ENCODE results near the gene CLSTN1.

Gene CLSTN1

DNA sequence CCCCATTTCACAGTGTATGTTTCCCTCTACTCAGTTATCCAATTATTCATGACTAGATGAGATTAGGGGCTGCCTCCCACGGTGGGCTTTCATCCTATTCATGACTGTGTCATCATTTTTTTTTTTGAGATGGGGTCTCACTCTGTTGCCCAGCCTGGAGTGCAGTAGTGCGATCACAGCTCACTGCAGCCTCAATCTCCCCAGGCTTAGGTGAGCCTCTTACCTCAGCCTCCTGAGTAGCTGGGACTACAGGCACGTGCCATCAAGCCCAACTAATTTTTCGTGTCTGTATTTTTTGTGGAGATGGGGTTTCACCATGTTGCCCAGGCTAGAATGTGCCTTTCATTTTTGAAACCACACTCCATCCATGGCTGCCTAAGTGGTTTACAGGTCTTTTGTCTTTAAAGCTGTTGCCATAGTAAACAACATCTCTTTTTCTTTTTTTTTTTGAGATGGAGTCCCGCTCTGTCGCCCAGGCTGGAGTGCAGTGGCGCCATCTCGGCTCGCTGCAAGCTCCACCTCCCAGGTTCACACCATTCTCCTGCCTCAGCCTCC lies 112.2 kb downstream of the CLSTN1 start:
- H3K9me3 ChIP-seq (ENCODE audit: control insufficient read depth, low read length) = no peaks in the 10 kb centered on the region
- H3K27ac ChIP-seq (ENCODE audit: low read depth, low read length, severe bottlenecking) = no peak overlapping the region
- H3K4me1 ChIP-seq (ENCODE audit: control insufficient read depth, insufficient read depth, low read length, poor library complexity, severe bottlenecking) = no peaks in the 10 kb centered on the region
- 79 to 100% methylated on average over 3 to 4 of the region's 9 CpGs for WGBS, 2 experiments (ENCODE audit: insufficient coverage in 2 of 2)
- no peak overlapping the region for H3K4me3 ChIP-seq (ENCODE audit: extremely low read depth, insufficient read depth, low read length, poor library complexity, severe bottlenecking)
- peaks cover 8% of the 10 kb centered on the region for H3K36me3 ChIP-seq (ENCODE audit: control insufficient read depth, insufficient read depth, low read length)

DNA sequence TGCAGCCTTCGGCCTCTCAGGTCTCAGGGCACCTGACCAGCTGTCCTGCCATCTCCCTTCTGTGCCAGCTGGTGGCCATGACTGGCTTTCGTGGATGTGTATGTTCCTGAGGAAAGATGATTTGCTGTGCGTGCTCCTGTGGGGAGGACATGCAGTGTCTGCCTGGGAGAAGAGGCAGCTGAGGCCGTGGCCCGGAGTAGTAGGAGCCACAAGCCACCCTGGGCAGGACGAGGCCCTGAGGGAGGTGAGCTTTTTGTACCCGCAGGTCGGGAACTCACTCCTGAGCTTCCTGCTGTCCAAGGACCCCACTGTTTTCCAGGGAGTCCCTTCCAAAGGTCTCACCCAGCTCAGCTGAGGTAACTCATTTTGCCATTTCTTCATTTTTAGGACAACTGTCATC lies 113.7 kb downstream of the CLSTN1 start:
- H3K9me3 ChIP-seq (ENCODE audit: control insufficient read depth, low read length) = no peaks in the 10 kb centered on the region
- H3K36me3 ChIP-seq (ENCODE audit: control insufficient read depth, insufficient read depth, low read length) = peaks cover 6% of the 10 kb centered on the region
- 92 to 98% methylated on average over 8 of the region's 8 CpGs for WGBS, 2 experiments (ENCODE audit: insufficient coverage in 2 of 2)
- H3K4me3 ChIP-seq (ENCODE audit: extremely low read depth, insufficient read depth, low read length, poor library complexity, severe bottlenecking) = no peak overlapping the region
- H3K4me1 ChIP-seq (ENCODE audit: control insufficient read depth, insufficient read depth, low read length, poor library complexity, severe bottlenecking) = peaks cover 4% of the 10 kb centered on the region
- no peak overlapping the region for H3K27ac ChIP-seq (ENCODE audit: low read depth, low read length, severe bottlenecking)

GRCh38 chr1:9706178-9706577 lies 117.6 kb downstream of the CLSTN1 start:
- whole genome bisulfite sequencing, 2 experiments (ENCODE audit: insufficient coverage in 2 of 2) = 89 to 93% methylated on average over 1 to 4 of the region's 4 CpGs
- peaks cover 6% of the 10 kb centered on the region for H3K9me3 ChIP-seq (ENCODE audit: control insufficient read depth, low read length)
- peaks cover 7% of the 10 kb centered on the region for H3K4me1 ChIP-seq (ENCODE audit: control insufficient read depth, insufficient read depth, low read length, poor library complexity, severe bottlenecking)
- H3K4me3 ChIP-seq (ENCODE audit: extremely low read depth, insufficient read depth, low read length, poor library complexity, severe bottlenecking) = no peak overlapping the region
- H3K27ac ChIP-seq (ENCODE audit: low read depth, low read length, severe bottlenecking) = no peak overlapping the region
- H3K36me3 ChIP-seq (ENCODE audit: control insufficient read depth, insufficient read depth, low read length) = peaks cover 3% of the 10 kb centered on the region

DNA sequence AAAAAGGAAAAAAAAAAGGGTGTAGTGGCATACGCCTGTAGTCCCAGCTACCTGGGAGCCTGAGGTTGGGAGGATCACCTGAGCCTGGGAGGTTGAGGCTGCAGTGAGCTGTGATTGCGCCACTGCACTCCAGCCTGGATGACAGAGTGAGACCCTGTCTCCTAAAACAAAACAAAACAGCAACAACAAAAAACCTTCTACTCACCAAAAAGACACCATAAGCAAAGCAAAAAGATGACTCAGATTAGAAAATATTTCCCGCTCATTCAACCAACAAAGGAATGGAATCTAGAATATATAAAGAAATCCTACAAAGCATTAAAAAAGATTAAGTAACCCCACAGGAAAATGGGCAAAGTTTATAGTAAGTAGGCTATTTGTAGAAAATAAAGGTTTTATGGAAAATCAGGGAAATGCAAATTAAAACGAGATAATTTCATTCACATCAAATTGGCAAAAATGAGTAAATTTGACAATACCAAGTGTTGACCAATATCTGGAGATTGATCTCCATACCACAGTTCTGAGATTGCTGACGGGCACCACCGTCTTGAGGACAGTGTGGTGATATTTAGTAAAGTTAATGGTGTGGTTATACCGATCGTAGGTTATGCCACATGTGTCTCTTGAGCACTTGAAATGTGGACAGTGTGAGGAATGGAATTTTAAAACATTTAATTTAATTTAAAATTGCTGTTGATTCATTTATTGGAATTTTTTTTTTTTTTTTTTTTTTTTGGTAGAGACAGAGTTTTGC lies 118.2 kb downstream of the CLSTN1 start:
- Histone ChIP-seq H3K9me3 (ENCODE audit: control insufficient read depth, low read length) (peaks cover 6% of the 10 kb centered on the region), H3K4me1 (ENCODE audit: control insufficient read depth, insufficient read depth, low read length, poor library complexity, severe bottlenecking) (peaks cover 13% of the 10 kb centered on the region), H3K27ac (ENCODE audit: low read depth, low read length, severe bottlenecking) (no peak overlapping the region), H3K4me3 (ENCODE audit: extremely low read depth, insufficient read depth, low read length, poor library complexity, severe bottlenecking) (no peak overlapping the region), H3K36me3 (ENCODE audit: control insufficient read depth, insufficient read depth, low read length) (peaks cover 3% of the 10 kb centered on the region)
- 82 to 100% methylated on average over 1 to 2 of the region's 8 CpGs for WGBS, 2 experiments (ENCODE audit: insufficient coverage in 2 of 2)

- H3K9me3 ChIP-seq (ENCODE audit: control insufficient read depth, low read length) = peaks cover 6% of the 10 kb centered on the region
- no peak overlapping the region for H3K27ac ChIP-seq (ENCODE audit: low read depth, low read length, severe bottlenecking)
- 100% methylated on average over 3 of the region's 3 CpGs for WGBS, 2 experiments (ENCODE audit: insufficient coverage in 2 of 2)
- H3K4me3 ChIP-seq (ENCODE audit: extremely low read depth, insufficient read depth, low read length, poor library complexity, severe bottlenecking) = no peak overlapping the region
- H3K4me1 ChIP-seq (ENCODE audit: control insufficient read depth, insufficient read depth, low read length, poor library complexity, severe bottlenecking) = peaks cover 21% of the 10 kb centered on the region
- H3K36me3 ChIP-seq (ENCODE audit: control insufficient read depth, insufficient read depth, low read length) = no peaks in the 10 kb centered on the region
Observed at GRCh38 chr1:9703681-9704080, 120.1 kb downstream of the CLSTN1 start.

GRCh38 chr1:9703165-9703509 lies 120.6 kb downstream of the CLSTN1 start:
- Histone ChIP-seq H3K4me3 (ENCODE audit: extremely low read depth, insufficient read depth, low read length, poor library complexity, severe bottlenecking) (no peak overlapping the region), H3K27ac (ENCODE audit: low read depth, low read length, severe bottlenecking) (no peak overlapping the region), H3K9me3 (ENCODE audit: control insufficient read depth, low read length) (peaks cover 6% of the 10 kb centered on the region), H3K36me3 (ENCODE audit: control insufficient read depth, insufficient read depth, low read length) (no peaks in the 10 kb centered on the region), H3K4me1 (ENCODE audit: control insufficient read depth, insufficient read depth, low read length, poor library complexity, severe bottlenecking) (peaks cover 21% of the 10 kb centered on the region)
- WGBS, 2 experiments (ENCODE audit: insufficient coverage in 2 of 2) = 80 to 95% methylated on average over 2 to 3 of the region's 5 CpGs

- H3K4me3 ChIP-seq (ENCODE audit: extremely low read depth, insufficient read depth, low read length, poor library complexity, severe bottlenecking) = no peak overlapping the region
- no peaks in the 10 kb centered on the region for H3K36me3 ChIP-seq (ENCODE audit: control insufficient read depth, insufficient read depth, low read length)
- H3K27ac ChIP-seq (ENCODE audit: low read depth, low read length, severe bottlenecking) = no peak overlapping the region
- peaks cover 6% of the 10 kb centered on the region for H3K9me3 ChIP-seq (ENCODE audit: control insufficient read depth, low read length)
- peaks cover 21% of the 10 kb centered on the region for H3K4me1 ChIP-seq (ENCODE audit: control insufficient read depth, insufficient read depth, low read length, poor library complexity, severe bottlenecking)
- 100% methylated on average over 2 to 4 of the region's 4 CpGs for WGBS, 2 experiments (ENCODE audit: insufficient coverage in 2 of 2)
Observed at GRCh38 chr1:9701665-9702064, 122.1 kb downstream of the CLSTN1 start.

DNA sequence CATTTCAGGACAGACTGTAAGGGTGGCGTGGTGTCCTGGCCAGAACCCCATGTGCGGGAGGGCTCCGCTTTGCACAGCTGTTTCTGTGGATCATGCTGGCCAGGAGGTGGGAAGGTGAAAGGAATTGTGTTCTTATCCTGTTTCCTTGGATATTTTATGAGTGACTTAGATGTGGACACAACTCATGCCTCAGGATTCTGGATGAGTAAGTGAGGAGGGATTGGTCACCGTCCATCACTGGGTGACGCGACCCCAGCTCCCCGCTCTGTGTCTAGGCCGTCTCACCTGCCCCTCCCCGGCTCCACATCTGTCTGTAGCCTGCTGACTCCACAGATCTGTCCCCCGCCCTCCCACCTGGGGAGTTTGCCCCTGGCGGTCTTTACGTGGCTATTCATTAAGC lies 123.4 kb downstream of the CLSTN1 start:
- Histone ChIP-seq H3K4me1 (ENCODE audit: control insufficient read depth, insufficient read depth, low read length, poor library complexity, severe bottlenecking) (peaks cover 21% of the 10 kb centered on the region), H3K9me3 (ENCODE audit: control insufficient read depth, low read length) (peaks cover 6% of the 10 kb centered on the region), H3K4me3 (ENCODE audit: extremely low read depth, insufficient read depth, low read length, poor library complexity, severe bottlenecking) (no peak overlapping the region), H3K36me3 (ENCODE audit: control insufficient read depth, insufficient read depth, low read length) (no peaks in the 10 kb centered on the region), H3K27ac (ENCODE audit: low read depth, low read length, severe bottlenecking) (peak overlapping the region; percentile 36)
- 74 to 78% methylated on average over 6 to 12 of the region's 12 CpGs for WGBS, 2 experiments (ENCODE audit: insufficient coverage in 2 of 2)

- H3K27ac ChIP-seq (ENCODE audit: low read depth, low read length, severe bottlenecking) = no peak overlapping the region
- peaks cover 6% of the 10 kb centered on the region for H3K9me3 ChIP-seq (ENCODE audit: control insufficient read depth, low read length)
- 95% methylated on average over 5 to 6 of the region's 7 CpGs for WGBS, 2 experiments (ENCODE audit: insufficient coverage in 2 of 2)
- no peaks in the 10 kb centered on the region for H3K36me3 ChIP-seq (ENCODE audit: control insufficient read depth, insufficient read depth, low read length)
- H3K4me1 ChIP-seq (ENCODE audit: control insufficient read depth, insufficient read depth, low read length, poor library complexity, severe bottlenecking) = peaks cover 14% of the 10 kb centered on the region
- no peak overlapping the region for H3K4me3 ChIP-seq (ENCODE audit: extremely low read depth, insufficient read depth, low read length, poor library complexity, severe bottlenecking)
Observed at GRCh38 chr1:9699361-9699760, 124.4 kb downstream of the CLSTN1 start.

DNA sequence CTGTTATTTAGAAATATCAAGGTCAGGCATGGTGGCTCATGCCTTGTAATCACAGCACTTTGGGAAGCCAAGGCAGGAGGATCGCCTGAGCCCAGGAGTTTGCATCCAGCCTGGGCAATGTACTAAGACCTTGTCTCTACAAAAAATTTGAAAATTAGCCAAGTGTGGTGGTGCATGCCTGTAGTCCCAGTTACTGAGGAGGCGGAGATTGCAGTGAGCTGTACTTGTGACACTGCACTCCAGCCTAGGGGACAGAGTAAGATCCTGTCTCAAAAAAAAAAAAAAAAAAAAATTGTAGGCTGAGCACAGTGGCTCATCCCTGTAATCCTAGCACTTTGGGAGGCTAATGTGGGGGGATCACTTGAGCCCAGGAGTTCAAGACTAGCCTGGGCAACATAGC lies 127.0 kb downstream of the CLSTN1 start:
- H3K4me1 ChIP-seq (ENCODE audit: control insufficient read depth, insufficient read depth, low read length, poor library complexity, severe bottlenecking) = peaks cover 15% of the 10 kb centered on the region

DNA sequence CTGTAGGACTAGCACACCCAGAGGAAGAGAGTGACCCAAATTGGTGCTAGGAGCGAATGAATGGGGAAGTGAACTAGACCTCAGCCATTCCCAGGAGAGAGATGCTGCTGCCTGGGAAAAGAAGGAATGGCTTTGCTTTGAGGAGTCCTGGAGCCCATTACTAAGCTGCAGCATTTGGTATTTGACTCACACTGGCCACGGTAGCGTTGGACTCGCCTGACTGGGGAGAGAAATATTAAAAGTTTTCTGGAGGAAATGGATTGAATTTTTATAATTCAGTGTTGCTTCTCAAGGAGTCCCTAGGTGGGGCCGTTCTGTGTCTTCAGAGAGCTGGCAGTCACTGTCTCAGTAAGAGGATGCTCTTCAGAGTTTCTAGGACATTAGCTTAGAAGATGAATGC lies 132.1 kb downstream of the CLSTN1 start:
- H3K36me3 ChIP-seq (ENCODE audit: control insufficient read depth, insufficient read depth, low read length) = no peaks in the 10 kb centered on the region
- no peak overlapping the region for H3K27ac ChIP-seq (ENCODE audit: low read depth, low read length, severe bottlenecking)
- no peaks in the 10 kb centered on the region for H3K9me3 ChIP-seq (ENCODE audit: control insufficient read depth, low read length)
- H3K4me1 ChIP-seq (ENCODE audit: control insufficient read depth, insufficient read depth, low read length, poor library complexity, severe bottlenecking) = peaks cover 20% of the 10 kb centered on the region
- H3K4me3 ChIP-seq (ENCODE audit: extremely low read depth, insufficient read depth, low read length, poor library complexity, severe bottlenecking) = no peak overlapping the region
- 83 to 88% methylated on average over 5 of the region's 5 CpGs for WGBS, 2 experiments (ENCODE audit: insufficient coverage in 2 of 2)

More for the DNA sequence above, 127.0 kb downstream of the CLSTN1 start:
- no peak overlapping the region for H3K4me3 ChIP-seq (ENCODE audit: extremely low read depth, insufficient read depth, low read length, poor library complexity, severe bottlenecking)
- 95 to 100% methylated on average over 2 of the region's 2 CpGs for WGBS, 2 experiments (ENCODE audit: insufficient coverage in 2 of 2)
- H3K27ac ChIP-seq (ENCODE audit: low read depth, low read length, severe bottlenecking) = no peak overlapping the region
- H3K36me3 ChIP-seq (ENCODE audit: control insufficient read depth, insufficient read depth, low read length) = no peaks in the 10 kb centered on the region
- H3K9me3 ChIP-seq (ENCODE audit: control insufficient read depth, low read length) = no peaks in the 10 kb centered on the region

All from mesodermal cell (in vitro differentiated cells).